ENCODE data around the gene TBC1D22A. TPM values are rescaled to one million over a fixed set of nuclear protein-coding genes. Genes with fewer than 3 reads are reported as not detected.

The TBC1D22A gene
- total and polyA plus RNA-seq, 8 donors = 14.4 to 33.5 (median 15.7) TPM

DNA sequence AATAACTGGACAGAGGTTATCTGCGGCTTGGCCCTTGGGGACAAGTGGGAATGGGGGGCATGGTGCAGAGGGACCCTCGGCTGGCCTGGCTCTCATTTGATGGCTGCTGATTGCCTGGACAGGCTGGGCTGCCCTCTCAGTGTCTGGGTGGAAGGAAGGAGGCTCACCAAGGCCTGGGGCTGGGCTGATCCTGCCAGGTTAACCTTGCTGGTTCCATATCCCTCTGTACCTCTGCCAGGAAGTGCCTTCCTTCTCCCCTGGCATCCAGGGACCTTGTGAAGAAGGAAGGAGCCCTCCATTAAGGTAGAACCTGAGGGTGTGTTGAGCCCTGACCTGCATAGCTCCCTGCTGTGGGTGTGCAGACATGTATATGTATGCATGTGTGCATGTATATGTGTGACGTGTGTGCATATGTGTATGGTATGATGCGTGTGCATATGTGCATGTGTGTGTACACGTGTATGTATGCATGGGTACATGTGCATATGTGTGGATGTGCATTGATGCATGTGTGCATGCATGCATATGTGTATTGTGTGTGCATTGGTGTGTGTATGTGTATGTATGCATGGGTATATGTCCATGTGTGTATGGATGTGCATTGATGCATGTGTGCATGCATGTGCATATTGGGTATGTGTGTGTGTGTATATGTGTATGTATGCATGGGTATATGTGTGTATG is 433.9 kb downstream of the TBC1D22A start:
- H3K27me3 ChIP-seq = no peaks in the 10 kb centered on the region
- intact Hi-C loops (cut with DNase I) = no loop called here
- no peak for ATAC-seq
- H3K9me3 ChIP-seq = no peaks in the 10 kb centered on the region
- no peak overlapping the region for H3K4me3 ChIP-seq
- DNase-seq = peak in 1 of 4 donors; percentile 17
- H3K36me3 ChIP-seq = no peaks in the 10 kb centered on the region
- H3K27ac ChIP-seq = no peak overlapping the region
- no peaks in the 10 kb centered on the region for H3K4me1 ChIP-seq
- TF ChIP-seq CTCF (IDR thresholded peaks at IDR 0.05) = no peak

DNA sequence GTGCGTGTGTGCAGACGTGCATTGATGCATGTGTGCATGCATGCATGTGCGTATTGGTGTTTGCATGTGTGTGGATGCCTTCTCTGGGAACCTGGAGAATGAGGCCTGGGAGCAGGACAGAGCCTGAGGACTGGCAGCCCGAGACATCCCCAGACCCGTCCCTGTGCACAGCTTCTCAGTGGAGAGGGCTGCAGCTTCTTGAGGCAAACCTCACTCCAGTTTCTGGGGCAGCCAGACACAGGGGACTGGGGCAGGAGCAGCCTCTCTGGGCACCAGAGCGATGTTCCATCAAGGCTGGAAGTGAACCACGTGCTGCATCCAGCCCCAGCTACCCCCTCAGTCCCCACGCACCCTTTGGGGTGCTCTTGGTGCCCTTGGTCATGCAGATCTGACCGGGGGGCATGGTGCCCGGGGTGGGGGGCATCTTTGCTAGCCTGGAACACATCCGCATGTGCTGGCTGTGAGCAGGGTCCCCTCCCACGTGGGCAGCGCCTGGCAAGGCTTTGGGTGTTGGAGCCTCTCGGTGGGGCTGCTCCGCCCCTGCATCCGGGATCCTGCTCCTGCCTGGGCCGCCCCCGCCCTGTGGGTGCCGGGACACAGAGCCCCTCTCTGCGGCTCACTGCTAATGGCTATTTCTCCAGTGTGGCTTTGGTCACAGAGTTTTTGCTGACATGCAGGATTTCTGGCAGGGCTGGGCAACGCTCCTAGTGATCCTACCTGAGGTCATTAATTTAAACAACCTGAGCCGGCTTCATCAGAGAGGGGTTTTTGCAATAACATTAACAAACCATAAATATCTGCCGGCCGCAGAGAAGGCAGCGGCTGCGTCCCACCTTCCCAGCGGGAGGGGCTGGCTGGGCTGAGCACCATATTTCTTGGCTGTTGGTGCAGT is 434.7 kb downstream of the TBC1D22A start:
- Histone ChIP-seq H3K4me1 (no peaks in the 10 kb centered on the region), H3K9me3 (no peaks in the 10 kb centered on the region), H3K4me3 (no peak overlapping the region), H3K27ac (no peak overlapping the region), H3K36me3 (no peaks in the 10 kb centered on the region), H3K27me3 (no peaks in the 10 kb centered on the region)
- intact Hi-C loops (cut with DNase I) = no loop called here
- no peak for TF ChIP-seq CTCF (IDR thresholded peaks at IDR 0.05)
- ATAC-seq (no peak), DNase-seq (peak in 1 of 4 donors; percentile 23)

DNA sequence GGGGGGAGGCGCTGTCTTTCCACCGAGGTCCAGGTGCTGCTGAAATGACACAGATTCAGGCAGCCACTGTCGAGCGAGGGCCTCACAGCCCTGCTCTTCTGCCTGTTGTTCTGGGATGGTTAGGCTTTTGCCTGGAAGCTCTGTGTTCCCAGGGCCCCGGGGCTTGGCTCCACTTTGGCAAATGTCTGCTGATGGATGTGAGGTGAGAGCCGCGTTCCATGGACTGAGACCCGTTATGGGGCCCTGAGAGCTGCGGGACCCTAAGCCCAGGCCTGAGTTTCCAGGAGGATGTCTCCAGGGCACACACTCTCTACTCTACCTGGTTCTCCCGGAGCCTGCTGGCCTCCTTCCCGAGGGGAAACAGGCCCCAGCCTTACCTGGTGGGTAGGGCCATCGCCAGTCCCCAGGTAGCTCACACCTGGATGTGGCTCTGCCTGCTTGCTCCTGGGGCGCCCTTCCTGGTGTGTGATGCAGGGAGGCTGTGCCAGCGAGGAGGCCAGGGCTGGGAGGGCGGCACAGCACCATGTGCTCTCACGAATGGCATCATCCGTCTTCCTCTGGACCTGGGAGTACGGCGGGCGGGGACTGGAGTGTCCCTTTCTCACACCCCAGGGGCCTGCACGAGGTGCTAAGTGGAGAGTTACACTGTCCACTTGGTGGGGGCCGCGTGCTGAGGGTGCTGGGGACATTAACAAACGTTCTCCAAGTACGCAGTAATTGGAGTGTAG is 435.5 kb downstream of the TBC1D22A start:
- no peak for TF ChIP-seq CTCF (IDR thresholded peaks at IDR 0.05)
- ATAC-seq (no peak), DNase-seq (peak in 1 of 4 donors; percentile 15)
- no peaks in the 10 kb centered on the region for H3K9me3 ChIP-seq
- no peak overlapping the region for H3K4me3 ChIP-seq
- H3K27me3 ChIP-seq = no peaks in the 10 kb centered on the region
- H3K4me1 ChIP-seq = no peaks in the 10 kb centered on the region
- intact Hi-C loops (cut with DNase I) = no loop called here
- H3K27ac ChIP-seq = no peak overlapping the region
- no peaks in the 10 kb centered on the region for H3K36me3 ChIP-seq

GRCh38 chr22:47198801-47199251 is 436.4 kb downstream of the TBC1D22A start:
- ATAC-seq = no peak
- peak in 1 of 4 donors; percentile 23 for DNase-seq
- Histone ChIP-seq H3K4me1 (no peaks in the 10 kb centered on the region), H3K4me3 (no peak overlapping the region), H3K36me3 (no peaks in the 10 kb centered on the region), H3K27ac (no peak overlapping the region), H3K9me3 (no peaks in the 10 kb centered on the region), H3K27me3 (no peaks in the 10 kb centered on the region)
- no peak for TF ChIP-seq CTCF (IDR thresholded peaks at IDR 0.05)
- intact Hi-C loops (cut with DNase I) = no loop called here

Data from left lung (tissue), 10 donors.